VCaP (cell line): ENCODE measurements around the gene MOB2.

Experiments
- H3K27ac ChIP-seq: fragments of 450-650 bp; 2 replicates; pipeline ENCODE4 v1.5.1; 2017
- CTCF ChIP-seq: fragments of 450-650 bp; conservative IDR thresholded peaks from 2 replicates; pipeline ENCODE4 v1.5.1; 2017; ENCODE audit warnings: mild to moderate bottlenecking, moderate library complexity

The MOB2 gene

GRCh38 chr11:1463056-1463455 is 23.5 kb downstream of the MOB2 start:
- no peak for TF ChIP-seq CTCF
- no peak overlapping the region for H3K27ac ChIP-seq

GRCh38 chr11:1462698-1462975 is 23.9 kb downstream of the MOB2 start:
- TF ChIP-seq CTCF: no peak
- no peak overlapping the region for H3K27ac ChIP-seq

- no peak for TF ChIP-seq CTCF
- no peak overlapping the region for H3K27ac ChIP-seq
These were observed 24.5 kb downstream of the MOB2 start for GRCh38 chr11:1461826-1462697.

GRCh38 chr11:1460986-1461825 is 25.4 kb downstream of the MOB2 start:
- H3K27ac ChIP-seq: no peak overlapping the region
- no peak for TF ChIP-seq CTCF

- no peak for TF ChIP-seq CTCF
- H3K27ac ChIP-seq: no peak overlapping the region
These were observed 26.1 kb downstream of the MOB2 start for GRCh38 chr11:1460396-1460985.

GRCh38 chr11:1459764-1460395 is 26.7 kb downstream of the MOB2 start:
- no peak overlapping the region for H3K27ac ChIP-seq
- no peak for TF ChIP-seq CTCF

- H3K27ac ChIP-seq: no peak overlapping the region
- no peak for TF ChIP-seq CTCF
These were observed 27.4 kb downstream of the MOB2 start for GRCh38 chr11:1459219-1459575.
